Liver (tissue), 9 donors: ENCODE results near the gene CPED1. TPM values are rescaled to one million over a fixed set of nuclear protein-coding genes. Genes with fewer than 3 reads are reported as not detected.

Experiments
- DNase-seq: peaks from one replicate; pipeline ENCODE4 v3.0.0-alpha.2; 2017; ENCODE audit warnings: low spot score
- H3K27ac ChIP-seq, 2 donors: one replicate each; pipeline ENCODE4 v1.7.0; 2013; ENCODE audit warnings: inconsistent platforms in 2 of 2, low read length in 2 of 2, control low read depth in 1 of 2, low read depth in 1 of 2, mild to moderate bottlenecking in 1 of 2
- H3K27me3 ChIP-seq, 4 donors: one replicate each; pipeline versions ENCODE4 v1.6.1 to v1.7.0; 2013; ENCODE audit warnings: low read length in 3 of 4, inconsistent platforms in 1 of 4, mild to moderate bottlenecking in 1 of 4, moderate library complexity in 1 of 4; ENCODE audit not compliant: control insufficient read depth in 4 of 4, insufficient read depth in 4 of 4
- H3K36me3 ChIP-seq, 4 donors: one replicate each; pipeline versions ENCODE4 v1.6.1 to v1.7.0; 2013; ENCODE audit warnings: low read length in 3 of 4, mild to moderate bottlenecking in 3 of 4, low read depth in 1 of 4, moderate library complexity in 1 of 4; ENCODE audit not compliant: control insufficient read depth in 4 of 4, insufficient read depth in 3 of 4
- H3K4me1 ChIP-seq, 4 donors: one replicate each; pipeline versions ENCODE4 v1.6.1 to v1.7.0; 2013; ENCODE audit warnings: low read length in 3 of 4, mild to moderate bottlenecking in 3 of 4, moderate library complexity in 1 of 4; ENCODE audit not compliant: control insufficient read depth in 4 of 4, insufficient read depth in 4 of 4
- H3K4me3 ChIP-seq, 3 donors: one replicate each; pipeline versions ENCODE4 v1.6.1 to v1.7.0; 2013; ENCODE audit warnings: low read length in 3 of 3, control low read depth in 1 of 3, low read depth in 1 of 3, mild to moderate bottlenecking in 1 of 3
- H3K9ac ChIP-seq, 2 donors: one replicate each; pipeline ENCODE4 v1.7.0; 2013; ENCODE audit warnings: low read length in 2 of 2, mild to moderate bottlenecking in 2 of 2, moderate library complexity in 2 of 2, control low read depth in 1 of 2, low read depth in 1 of 2
- H3K9me3 ChIP-seq, 4 donors: one replicate each; pipeline versions ENCODE4 v1.6.1 to v1.7.0; 2013; ENCODE audit warnings: low read length in 3 of 4; ENCODE audit not compliant: control insufficient read depth in 4 of 4
- EGR1 ChIP-seq, 2 donors: IDR thresholded peaks; 2 replicates each; pipeline ENCODE4 v1.6.1; 2016 to 2018; ENCODE audit warnings: antibody characterized with exemption in 2 of 2, low read depth in 2 of 2
- FOXA1 ChIP-seq: IDR thresholded peaks from 2 replicates; pipeline ENCODE4 v1.6.1; 2016; ENCODE audit warnings: antibody characterized with exemption
- FOXA2 ChIP-seq: IDR thresholded peaks from 2 replicates; pipeline ENCODE4 v1.6.1; 2016; ENCODE audit warnings: antibody characterized with exemption
- GABPA ChIP-seq, 2 donors: IDR thresholded peaks in 1 of 2; conservative IDR thresholded peaks in 1 of 2; 2 replicates each; pipeline ENCODE4 v1.6.1; 2016; ENCODE audit warnings: antibody characterized with exemption in 2 of 2, mild to moderate bottlenecking in 1 of 2, moderate library complexity in 1 of 2
- JUND ChIP-seq, 2 donors: IDR thresholded peaks; 2 replicates each; pipeline ENCODE4 v1.6.1; 2016; ENCODE audit warnings: antibody characterized with exemption in 2 of 2
- RXRA ChIP-seq, 2 donors: IDR thresholded peaks; 2 replicates each; pipeline ENCODE4 v1.6.1; 2017 to 2018; ENCODE audit warnings: antibody characterized with exemption in 2 of 2, mild to moderate bottlenecking in 1 of 2
- SP1 ChIP-seq: IDR thresholded peaks from 2 replicates; pipeline ENCODE4 v1.6.1; 2018; ENCODE audit warnings: antibody characterized with exemption, mild to moderate bottlenecking
- WGBS: extraction: QIAGEN DNeasy Blood & Tissue Kit; methylation state at CpG from one replicate; pipeline ENCODE4 v1.1.7; 2013; 5-methylcytosine and 5-hydroxymethylcytosine counted together
- polyA plus RNA-seq, 2 donors: library from polyadenylated mRNA; stranded (reverse) in 1 of 2; unstranded in 1 of 2; fragments of 200-250 nt in 1 of 2; fragments of >200 nt in 1 of 2; fragmentation: Nextera tagmentation in 1 of 2; extraction: Ambion mirVana in 1 of 2; gene quantifications; one replicate each; pipeline versions ENCODE4 v1.2.1 to v1.2.3, GENCODE V29; 2013 to 2015
- total RNA-seq, 2 donors: library from RNA; depleted of rRNA; stranded (reverse); fragments of >200 nt; gene quantifications; one replicate each; pipeline ENCODE4 v1.2.3, GENCODE V29; 2014
- TF ChIP-seq, protein P1 (sequence below): IDR thresholded peaks from 2 replicates; pipeline ENCODE4 v1.6.1; 2016; ENCODE audit warnings: antibody characterized with exemption
- TF ChIP-seq, protein P2 (sequence below): IDR thresholded peaks from 2 replicates; pipeline ENCODE4 v1.6.1; 2016; ENCODE audit warnings: antibody characterized with exemption
- TF ChIP-seq, protein P3 (sequence below): fragments of 150-350 bp; IDR thresholded peaks from 2 replicates; pipeline ENCODE4 v1.5.1; 2017; ENCODE audit warnings: improper control_type of control experiment, low read depth, low read length; ENCODE audit not compliant: missing input control
- donor health status: healthy.
- donor health status: healthy.
- donor health status: healthy.
- donor health status: healthy.
- donor health status: healthy.

Gene CPED1
- total and polyA plus RNA-seq, 4 donors = 8.5 to 58.0 (median 14.6) TPM

DNA sequence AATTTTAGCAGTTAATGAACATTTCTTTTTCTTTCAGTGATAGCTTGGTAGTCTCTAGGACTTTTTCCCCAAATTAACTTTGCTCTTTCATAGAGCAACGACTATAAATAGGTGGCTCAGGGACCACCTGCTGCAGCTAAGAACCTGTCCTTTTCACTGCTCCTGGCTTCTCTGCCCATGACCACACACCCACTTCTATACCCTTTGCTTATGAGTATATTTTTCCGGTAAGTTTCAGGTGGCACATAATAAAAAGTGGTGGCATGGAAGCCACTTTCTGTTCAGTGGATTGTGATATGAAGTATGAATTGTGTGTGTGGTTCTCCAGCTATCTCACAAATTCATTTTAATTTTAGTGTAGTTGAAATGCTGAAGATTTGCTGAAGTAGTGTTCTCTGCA, 36.7 kb upstream of the CPED1 start:
- H3K27me3 ChIP-seq = no peaks in the 10 kb centered on the region
- peaks cover 0 to 29% (median 19%) of the 10 kb centered on the region in 4 donors for H3K36me3 ChIP-seq
- DNase-seq = no peak
- no peaks in the 10 kb centered on the region for H3K9me3 ChIP-seq
- H3K27ac ChIP-seq = peak overlapping the region in 1 of 2 donors; percentile 99
- TF ChIP-seq, protein P1, sequence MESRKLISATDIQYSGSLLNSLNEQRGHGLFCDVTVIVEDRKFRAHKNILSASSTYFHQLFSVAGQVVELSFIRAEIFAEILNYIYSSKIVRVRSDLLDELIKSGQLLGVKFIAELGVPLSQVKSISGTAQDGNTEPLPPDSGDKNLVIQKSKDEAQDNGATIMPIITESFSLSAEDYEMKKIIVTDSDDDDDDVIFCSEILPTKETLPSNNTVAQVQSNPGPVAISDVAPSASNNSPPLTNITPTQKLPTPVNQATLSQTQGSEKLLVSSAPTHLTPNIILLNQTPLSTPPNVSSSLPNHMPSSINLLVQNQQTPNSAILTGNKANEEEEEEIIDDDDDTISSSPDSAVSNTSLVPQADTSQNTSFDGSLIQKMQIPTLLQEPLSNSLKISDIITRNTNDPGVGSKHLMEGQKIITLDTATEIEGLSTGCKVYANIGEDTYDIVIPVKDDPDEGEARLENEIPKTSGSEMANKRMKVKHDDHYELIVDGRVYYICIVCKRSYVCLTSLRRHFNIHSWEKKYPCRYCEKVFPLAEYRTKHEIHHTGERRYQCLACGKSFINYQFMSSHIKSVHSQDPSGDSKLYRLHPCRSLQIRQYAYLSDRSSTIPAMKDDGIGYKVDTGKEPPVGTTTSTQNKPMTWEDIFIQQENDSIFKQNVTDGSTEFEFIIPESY = no peak
- no peak for TF ChIP-seq SP1
- no peak for TF ChIP-seq JUND (IDR thresholded peaks at IDR 0.05)
- no peak for TF ChIP-seq FOXA1
- TF ChIP-seq, protein P2, sequence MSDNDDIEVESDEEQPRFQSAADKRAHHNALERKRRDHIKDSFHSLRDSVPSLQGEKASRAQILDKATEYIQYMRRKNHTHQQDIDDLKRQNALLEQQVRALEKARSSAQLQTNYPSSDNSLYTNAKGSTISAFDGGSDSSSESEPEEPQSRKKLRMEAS = no peak
- no peak for TF ChIP-seq EGR1 (IDR thresholded peaks at IDR 0.05; ENCODE audit: low read depth in 2 of 2)
- TF ChIP-seq, protein P3, sequence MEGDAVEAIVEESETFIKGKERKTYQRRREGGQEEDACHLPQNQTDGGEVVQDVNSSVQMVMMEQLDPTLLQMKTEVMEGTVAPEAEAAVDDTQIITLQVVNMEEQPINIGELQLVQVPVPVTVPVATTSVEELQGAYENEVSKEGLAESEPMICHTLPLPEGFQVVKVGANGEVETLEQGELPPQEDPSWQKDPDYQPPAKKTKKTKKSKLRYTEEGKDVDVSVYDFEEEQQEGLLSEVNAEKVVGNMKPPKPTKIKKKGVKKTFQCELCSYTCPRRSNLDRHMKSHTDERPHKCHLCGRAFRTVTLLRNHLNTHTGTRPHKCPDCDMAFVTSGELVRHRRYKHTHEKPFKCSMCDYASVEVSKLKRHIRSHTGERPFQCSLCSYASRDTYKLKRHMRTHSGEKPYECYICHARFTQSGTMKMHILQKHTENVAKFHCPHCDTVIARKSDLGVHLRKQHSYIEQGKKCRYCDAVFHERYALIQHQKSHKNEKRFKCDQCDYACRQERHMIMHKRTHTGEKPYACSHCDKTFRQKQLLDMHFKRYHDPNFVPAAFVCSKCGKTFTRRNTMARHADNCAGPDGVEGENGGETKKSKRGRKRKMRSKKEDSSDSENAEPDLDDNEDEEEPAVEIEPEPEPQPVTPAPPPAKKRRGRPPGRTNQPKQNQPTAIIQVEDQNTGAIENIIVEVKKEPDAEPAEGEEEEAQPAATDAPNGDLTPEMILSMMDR = no peak
- TF ChIP-seq GABPA (IDR thresholded peaks at IDR 0.05 in 1 of 2, conservative IDR thresholded peaks at IDR 0.05 in 1 of 2) = no peak
- peak overlapping the region in 2 of 3 donors; percentile 70 to 99 for H3K4me3 ChIP-seq
- WGBS = 57% methylated on average over 2 of the region's 2 CpGs
- peak overlapping the region; percentile 90 to 98 for H3K9ac ChIP-seq
- peaks cover 2 to 24% (median 8%) of the 10 kb centered on the region in 4 donors for H3K4me1 ChIP-seq

DNA sequence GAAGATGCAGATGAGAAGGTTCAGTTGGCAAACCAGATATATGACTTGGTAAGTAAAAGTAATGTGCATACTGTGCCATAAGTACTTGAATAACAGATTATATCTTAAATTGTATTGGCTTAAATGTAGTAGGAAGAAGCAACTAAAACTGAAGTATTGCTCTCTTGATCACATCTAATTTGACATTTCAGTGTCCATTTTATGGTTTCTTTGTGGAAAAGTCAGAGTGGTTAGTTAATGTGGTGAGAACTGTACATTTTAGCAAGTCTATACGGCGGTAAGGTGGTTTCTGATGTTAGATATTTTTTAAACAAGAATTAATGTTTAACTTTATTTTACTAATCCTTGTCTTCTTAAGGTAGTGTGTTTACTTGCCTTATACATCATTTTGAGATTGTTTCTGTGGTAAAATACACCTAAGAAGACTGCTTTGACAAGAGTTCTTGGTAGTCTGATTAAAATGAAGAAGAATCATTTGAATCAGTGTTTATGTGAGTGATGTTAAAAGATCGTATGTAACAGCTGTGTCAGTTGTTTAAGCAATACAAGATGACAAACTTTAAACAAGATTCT, 32.8 kb upstream of the CPED1 start:
- H3K4me3 ChIP-seq = no peak overlapping the region
- peaks cover 2 to 36% (median 25%) of the 10 kb centered on the region in 4 donors for H3K36me3 ChIP-seq
- H3K4me1 ChIP-seq = peaks cover 2 to 15% (median 8%) of the 10 kb centered on the region in 4 donors
- no peak for DNase-seq
- no peak overlapping the region for H3K27ac ChIP-seq
- TF ChIP-seq, protein P1 = no peak
- TF ChIP-seq GABPA (IDR thresholded peaks at IDR 0.05 in 1 of 2, conservative IDR thresholded peaks at IDR 0.05 in 1 of 2) (no peak), FOXA2 (no peak), RXRA (IDR thresholded peaks at IDR 0.05) (no peak)
- TF ChIP-seq, protein P3 = no peak
- no peaks in the 10 kb centered on the region for H3K27me3 ChIP-seq
- H3K9me3 ChIP-seq = no peaks in the 10 kb centered on the region
- H3K9ac ChIP-seq = no peak overlapping the region
- WGBS = 87% methylated on average over 3 of the region's 3 CpGs
